NCI-H2171 treated with DMSO at 0.1 percent for 48 hours (cell line): Measurements from ENCODE around the gene MYBPH.
A peak's percentile ranks its signal among the peaks of the same experiment; 100 is the strongest.

Experiments
- DNase-seq: peaks from one replicate; lab custom pipeline; 2025; lab: John Stamatoyannopoulos, UW

The MYBPH gene

GRCh38 chr1:203199816-203200571 is 24.4 kb upstream of the MYBPH start:
- DNase-seq: no peak

- no peak for DNase-seq
Observed at GRCh38 chr1:203199481-203199815, 23.8 kb upstream of the MYBPH start.

- DNase-seq: no peak
Observed at GRCh38 chr1:203199002-203199401, 23.4 kb upstream of the MYBPH start.

GRCh38 chr1:203197625-203198024 is 22.0 kb upstream of the MYBPH start:
- no peak for DNase-seq

- DNase-seq: no peak
Observed at GRCh38 chr1:203196371-203196770, 20.7 kb upstream of the MYBPH start.

- no peak for DNase-seq
Observed at GRCh38 chr1:203190949-203191348, 15.3 kb upstream of the MYBPH start.

GRCh38 chr1:203189951-203190352 is 14.3 kb upstream of the MYBPH start:
- no peak for DNase-seq

- DNase-seq: no peak
Observed at GRCh38 chr1:203188686-203189232, 13.1 kb upstream of the MYBPH start.

GRCh38 chr1:203187689-203188264 is 12.2 kb upstream of the MYBPH start:
- no peak for DNase-seq

GRCh38 chr1:203187304-203187685 is 11.7 kb upstream of the MYBPH start:
- DNase-seq: no peak

GRCh38 chr1:203186446-203187303 is 11.0 kb upstream of the MYBPH start, which contains the start of gene CHI3L1:
Gene CHI3L1, minus strand, starts transcription at chr1:203186704. Its CDS starts 81 bp downstream, at chr1:203186623.
- DNase-seq: no peak

- no peak for DNase-seq
Observed at GRCh38 chr1:203186091-203186445, 10.4 kb upstream of the MYBPH start.

- DNase-seq: no peak
Observed at GRCh38 chr1:203185585-203185984, 10.0 kb upstream of the MYBPH start.

- no peak for DNase-seq
Observed at GRCh38 chr1:203185061-203185461, 9.4 kb upstream of the MYBPH start.

GRCh38 chr1:203184467-203184866 is 8.8 kb upstream of the MYBPH start:
- DNase-seq: no peak

- no peak for DNase-seq
Observed at GRCh38 chr1:203183828-203184227, 8.2 kb upstream of the MYBPH start.

- no peak for DNase-seq
Observed at GRCh38 chr1:203182387-203182953, 6.8 kb upstream of the MYBPH start.

- DNase-seq: no peak
Observed at GRCh38 chr1:203181586-203182386, 6.2 kb upstream of the MYBPH start.

GRCh38 chr1:203180611-203181330 is 5.1 kb upstream of the MYBPH start:
- peak; percentile 22 for DNase-seq

- no peak for DNase-seq
Observed at GRCh38 chr1:203179667-203180005, 4.0 kb upstream of the MYBPH start.
